ENCODE data around the gene EIF3F.
"Not testable (repeated sequence)": the region's sequence is repeated elsewhere in the genome, so short reads cannot be mapped to it uniquely, and the experiment has no call there.

EIF3F gene, protein sequence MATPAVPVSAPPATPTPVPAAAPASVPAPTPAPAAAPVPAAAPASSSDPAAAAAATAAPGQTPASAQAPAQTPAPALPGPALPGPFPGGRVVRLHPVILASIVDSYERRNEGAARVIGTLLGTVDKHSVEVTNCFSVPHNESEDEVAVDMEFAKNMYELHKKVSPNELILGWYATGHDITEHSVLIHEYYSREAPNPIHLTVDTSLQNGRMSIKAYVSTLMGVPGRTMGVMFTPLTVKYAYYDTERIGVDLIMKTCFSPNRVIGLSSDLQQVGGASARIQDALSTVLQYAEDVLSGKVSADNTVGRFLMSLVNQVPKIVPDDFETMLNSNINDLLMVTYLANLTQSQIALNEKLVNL

DNA sequence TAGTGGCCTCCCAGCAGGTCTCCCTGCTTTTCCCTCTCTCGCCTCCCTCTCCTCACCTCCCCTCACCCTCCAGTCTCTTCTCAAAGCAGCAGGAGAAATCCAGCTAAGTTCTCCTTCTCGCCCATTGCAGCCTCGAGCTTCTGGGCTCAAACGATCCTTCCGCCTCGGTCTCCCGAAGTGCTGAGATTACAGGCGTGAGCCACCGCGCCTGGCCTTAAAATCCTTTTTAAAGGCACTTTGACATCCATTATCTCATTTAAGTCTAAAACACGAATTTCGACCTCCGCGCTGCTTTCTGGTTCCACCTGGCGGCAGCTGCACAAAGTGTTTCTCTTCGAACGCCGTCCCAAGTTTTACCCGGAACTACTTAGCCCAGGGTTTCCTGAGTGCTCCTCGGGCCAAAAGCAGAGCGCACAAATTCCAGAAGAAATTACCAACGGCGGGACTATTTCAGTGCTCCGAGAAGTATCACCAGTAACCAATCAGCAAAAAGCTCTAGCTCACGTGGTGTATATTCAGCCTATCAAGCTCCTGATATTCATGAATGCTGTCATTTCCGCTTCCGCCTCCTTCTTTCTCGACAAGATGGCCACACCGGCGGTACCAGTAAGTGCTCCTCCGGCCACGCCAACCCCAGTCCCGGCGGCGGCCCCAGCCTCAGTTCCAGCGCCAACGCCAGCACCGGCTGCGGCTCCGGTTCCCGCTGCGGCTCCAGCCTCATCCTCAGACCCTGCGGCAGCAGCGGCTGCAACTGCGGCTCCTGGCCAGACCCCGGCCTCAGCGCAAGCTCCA is at the start of gene EIF3F:
TSS of gene EIF3F (plus strand) at position 570 of the 792 bp plus-strand sequence. CDS start at position 586, 16 bp downstream.
- FAIRE-seq: peak; percentile 90

DNA sequence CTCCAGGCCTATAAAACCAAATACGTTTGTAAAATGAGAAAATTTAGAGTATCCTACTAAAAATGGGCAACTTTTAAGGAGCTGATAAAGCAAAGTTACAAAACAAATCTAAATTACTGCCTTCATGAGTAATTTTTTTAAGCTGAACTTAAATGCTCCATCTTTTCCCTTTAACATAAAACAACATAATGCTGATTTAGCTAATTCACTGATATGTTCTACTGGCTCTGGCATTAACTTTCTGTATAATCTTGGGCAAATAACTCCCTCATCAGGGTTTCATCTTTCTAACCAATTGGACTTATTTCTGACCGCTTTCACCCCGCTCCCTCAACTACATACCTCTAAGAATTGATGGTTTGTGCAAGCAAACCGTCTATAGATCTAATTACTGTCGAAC is 46.0 kb upstream of the EIF3F start:
- FAIRE-seq: no peak

DNA sequence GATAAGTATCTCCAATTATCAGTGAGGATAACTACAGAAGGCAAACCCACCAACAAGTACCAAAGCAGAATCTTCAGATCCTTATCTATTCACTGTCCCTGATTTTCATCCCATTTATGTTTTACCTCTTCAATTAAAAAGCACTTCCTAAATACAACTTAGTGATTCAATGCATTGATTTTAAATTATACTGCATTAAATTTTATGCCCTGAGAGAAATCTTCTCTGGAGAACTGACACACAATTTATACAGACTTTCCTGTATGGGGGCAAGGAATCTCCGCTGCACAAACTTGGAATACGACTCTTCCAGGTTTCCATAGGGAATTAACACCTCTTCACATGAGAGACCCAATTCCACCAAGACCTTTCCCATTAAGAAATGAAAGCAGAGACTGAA is 45.5 kb upstream of the EIF3F start, which contains the start of gene OR10A3:
TSS of gene OR10A3 (minus strand) at position 101 of the 400 bp plus-strand sequence. CDS start 2,188 bp downstream, outside the sequence.
- no peak for FAIRE-seq

DNA sequence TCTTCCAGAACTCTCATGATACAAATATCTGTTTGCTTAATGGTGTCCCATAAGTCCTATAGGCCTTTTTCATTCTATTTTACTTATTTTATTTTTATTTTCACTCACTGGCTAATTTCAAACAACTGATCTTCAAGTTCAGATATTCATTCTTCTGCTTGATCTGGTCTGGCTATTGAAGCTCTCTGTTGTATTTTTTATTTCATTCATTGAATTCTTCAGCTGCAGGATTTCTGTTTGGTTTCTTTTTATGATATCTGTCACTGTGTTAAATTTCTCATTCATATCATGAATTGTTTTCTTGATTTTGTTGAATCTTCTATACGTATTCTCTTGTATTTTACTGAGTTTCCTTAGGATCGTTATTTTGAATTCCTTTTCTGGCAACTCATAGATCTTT is 43.0 kb upstream of the EIF3F start:
- no peak for FAIRE-seq

DNA sequence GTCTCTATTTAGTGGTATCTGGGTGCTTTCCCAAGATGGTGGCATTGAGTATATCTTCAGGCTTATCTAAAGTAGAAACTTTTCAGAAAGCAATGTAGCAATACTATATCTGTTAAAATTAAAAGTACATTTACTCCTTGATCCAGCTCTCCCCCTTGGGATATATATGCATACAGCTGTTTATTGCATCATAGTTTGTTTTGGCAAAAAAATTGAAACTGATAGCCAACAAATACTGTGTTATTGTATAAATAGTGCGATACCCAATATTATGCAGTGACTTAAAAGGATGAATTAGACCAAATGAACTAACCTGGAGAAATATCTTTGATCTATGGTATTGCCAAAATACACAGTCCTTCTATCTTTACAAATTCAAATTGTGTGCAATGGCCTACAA is 37.2 kb upstream of the EIF3F start:
- no peak for FAIRE-seq

DNA sequence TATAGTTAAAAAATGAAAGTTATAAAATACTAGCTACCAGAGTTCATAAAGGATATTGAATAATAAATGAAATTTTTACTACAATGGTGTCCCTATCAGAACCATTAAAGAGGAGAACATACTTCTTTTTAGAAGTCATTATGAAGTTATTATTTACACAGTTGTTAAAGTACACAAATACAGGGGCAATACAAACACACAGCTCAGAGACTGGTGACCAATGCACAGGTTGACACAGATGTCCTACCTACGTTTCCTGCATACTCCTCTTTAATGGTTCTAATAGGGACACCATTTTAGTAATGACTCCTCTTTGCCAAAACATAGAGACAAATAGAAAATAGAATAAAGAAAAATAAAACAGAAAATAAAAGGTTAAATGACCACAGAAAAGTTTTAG is 31.9 kb upstream of the EIF3F start:
- no peak for FAIRE-seq

DNA sequence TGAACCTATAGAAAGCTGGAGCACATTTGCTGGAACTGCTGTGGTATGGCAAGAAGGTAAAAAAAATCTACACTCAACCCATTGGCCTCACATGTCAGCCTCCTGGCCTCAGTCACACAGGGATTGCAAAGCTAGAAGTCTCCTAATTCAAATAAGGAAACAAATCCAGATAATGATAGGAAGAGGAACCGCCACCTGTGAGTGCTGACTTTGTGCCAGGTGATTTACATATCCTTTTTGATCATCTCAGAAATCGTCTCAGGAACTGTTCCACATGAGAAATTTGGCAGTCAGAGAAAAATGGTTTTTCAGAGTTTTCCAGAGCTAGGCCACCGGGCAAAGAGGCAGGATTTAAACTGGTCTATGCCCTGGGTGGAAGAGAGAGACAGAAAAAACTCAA is 22.9 kb upstream of the EIF3F start:
- no peak for FAIRE-seq

DNA sequence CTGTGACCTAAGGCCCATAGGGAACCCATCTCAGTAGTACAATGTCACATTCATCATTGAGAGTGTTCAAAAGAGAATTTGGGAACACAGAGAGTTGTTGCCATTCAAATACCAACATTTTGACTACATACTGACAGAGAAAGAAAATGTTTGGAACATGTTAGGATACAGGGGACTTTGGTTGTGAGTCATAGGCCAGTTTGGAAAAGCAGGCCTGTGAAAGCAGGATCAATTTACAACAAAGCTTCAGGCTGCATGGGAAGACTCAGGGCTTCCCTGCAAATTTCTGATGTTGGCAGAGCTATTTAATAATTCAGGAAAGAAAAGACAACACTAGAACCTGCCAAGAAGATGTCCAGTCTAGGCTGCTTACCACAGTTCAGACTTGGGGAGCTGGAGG is 22.3 kb upstream of the EIF3F start:
- FAIRE-seq: no peak

DNA sequence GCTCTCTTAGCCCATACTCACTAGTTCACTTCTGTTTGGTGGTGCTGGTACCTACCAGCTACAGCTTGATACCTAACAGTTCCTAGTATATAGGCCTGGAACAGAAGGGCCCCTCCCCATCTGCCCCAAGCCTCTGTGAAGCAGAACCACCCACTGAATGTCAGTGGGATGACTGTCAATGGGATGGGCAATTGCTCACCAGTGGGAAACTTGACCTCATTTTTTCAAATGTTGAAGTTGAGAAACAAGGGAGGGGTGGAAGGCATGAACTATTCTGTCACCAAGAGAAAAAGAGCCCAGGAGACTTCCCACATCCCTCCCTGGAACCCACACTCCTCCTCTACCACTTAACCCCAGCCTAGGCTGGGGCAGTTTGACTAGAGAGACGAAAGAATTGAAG is 21.8 kb upstream of the EIF3F start, which contains the start of gene NLRP10:
TSS of gene NLRP10 (minus strand) at position 62 of the 400 bp plus-strand sequence. CDS start 1,952 bp downstream, outside the sequence.
- no peak for FAIRE-seq

DNA sequence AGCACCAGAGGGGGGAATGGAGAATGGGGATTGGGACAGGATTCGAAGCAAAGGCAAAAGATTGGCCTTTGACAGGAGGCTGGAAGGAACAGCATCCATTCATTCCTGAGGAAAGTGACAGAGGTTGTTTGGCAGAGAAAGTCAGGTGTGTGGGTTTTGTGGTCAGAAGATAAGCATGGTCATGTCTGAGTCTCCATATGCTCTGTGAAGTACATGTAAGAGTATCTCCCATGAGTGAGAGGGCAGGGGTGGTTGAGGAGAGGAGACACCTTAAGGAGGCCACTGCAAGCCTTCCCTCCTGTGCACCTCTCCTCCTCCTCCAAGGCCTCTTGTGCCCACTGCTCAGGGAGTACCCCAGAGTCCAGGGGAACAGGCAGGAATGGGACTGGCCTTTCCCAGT is 20.0 kb upstream of the EIF3F start:
- no peak for FAIRE-seq

DNA sequence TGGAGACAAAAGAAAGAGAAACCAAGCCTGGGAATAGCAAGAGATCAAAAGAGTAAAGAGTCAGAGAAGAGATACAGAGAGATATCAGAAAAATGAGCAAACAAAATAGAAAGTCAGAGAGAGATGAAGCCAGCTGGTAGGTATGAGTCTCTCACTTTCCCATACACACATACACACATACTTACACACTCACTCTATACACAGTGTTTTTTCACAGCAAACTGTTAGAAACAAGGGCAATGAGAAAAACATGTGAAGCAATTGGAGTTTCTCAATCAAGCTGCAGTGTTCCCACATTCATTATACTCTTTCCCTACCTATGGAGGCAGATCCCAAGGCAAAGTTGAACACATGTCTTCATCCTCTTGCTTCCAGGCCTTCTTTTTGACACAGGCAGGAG is 19.3 kb upstream of the EIF3F start:
- no peak for FAIRE-seq

DNA sequence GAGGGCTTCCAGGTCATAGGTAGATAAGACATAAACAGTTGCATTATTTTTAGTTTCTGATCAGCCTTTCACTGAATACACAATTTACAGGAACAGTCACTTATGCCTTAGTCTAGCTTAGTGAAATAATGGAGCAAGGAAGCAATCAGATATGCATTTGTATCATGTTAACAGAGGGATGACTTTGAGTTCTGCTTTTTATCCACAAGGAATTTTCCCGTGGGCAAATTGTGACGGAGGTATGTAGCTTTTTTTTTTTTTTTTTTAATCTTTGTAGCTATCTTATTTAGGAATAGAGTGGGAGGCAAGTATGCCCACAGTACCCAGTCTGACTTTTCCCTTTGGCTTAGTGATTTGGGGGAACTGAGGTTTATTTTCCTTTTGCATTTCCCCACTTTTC is 18.5 kb upstream of the EIF3F start:
- FAIRE-seq: no peak

DNA sequence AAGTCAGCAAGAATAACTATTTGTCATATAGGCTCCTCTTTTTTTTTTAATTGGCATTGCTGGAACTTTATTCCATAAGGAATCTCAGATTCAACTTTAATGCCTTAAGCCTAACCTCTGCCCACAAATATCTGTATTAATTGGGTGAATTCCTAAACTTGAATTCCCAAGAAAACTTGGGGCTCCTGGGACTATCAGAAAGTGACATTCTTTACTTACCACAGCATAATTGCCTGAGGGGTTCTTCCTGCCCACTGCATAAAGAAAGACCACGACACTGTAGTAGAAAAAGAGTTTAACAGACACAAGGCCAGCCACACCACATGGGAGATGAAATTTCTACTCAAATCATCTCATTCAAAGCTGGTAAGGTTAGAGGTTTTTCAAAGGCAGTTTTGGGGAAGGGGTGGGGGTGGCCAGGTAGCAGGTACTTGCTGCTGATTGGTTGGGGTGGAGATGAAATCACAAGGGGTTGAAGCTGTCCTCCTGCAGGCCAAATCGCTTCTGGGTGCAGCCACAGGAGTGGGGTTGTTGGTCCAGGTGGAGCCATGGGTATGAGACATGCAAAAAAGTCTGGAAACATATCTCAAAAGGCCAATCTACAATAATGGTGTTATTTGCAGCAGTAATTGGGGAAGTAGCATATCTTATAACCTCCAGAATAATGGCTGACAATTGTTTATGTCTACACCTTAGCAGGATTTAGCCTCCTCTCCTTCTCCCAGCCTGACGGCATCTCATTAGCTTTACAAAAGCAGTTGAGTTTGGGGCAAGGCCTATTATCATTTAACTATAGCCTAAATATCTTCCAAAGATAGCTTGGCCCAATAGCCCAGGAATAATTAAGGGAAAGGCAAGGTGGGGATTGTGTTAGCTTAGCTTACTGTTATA is 17.1 kb upstream of the EIF3F start:
- FAIRE-seq: no peak

DNA sequence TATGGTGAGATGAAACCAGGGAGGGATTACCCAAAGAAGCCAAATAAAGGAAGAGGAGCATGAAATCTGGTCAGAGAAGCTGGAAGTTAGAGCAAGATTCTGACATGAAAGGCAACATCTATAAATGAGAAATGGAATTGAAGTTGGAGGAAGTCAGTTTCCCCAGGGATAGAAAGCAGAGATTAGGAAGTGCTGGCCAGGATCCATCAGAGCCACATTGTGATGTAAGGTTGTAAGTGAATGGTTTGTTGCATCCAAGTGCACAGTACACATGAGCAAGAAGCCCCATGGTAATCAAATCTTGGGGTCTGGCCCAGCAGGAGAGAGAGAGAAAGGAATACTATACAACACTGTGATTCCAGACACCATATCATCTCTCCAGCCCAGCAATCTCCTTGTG is 15.3 kb upstream of the EIF3F start:
- no peak for FAIRE-seq

DNA sequence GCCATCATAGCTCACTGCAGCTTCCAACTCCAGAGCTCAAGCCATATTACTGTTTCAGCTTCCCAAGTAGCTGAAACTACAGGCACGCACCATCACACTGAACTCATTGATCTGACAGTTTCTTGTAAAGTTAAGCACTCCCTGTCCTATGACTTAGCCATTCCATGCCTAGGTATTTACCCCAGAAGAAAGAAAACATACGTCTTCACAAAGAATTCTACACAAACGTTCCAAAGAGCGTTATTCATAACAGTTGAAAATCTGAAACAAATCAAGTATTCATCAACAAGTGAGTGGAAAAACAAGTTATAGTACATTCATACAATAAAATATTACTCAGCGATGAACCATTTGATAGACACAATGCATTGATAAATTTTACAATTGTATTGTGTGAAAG is 14.1 kb upstream of the EIF3F start:
- no peak for FAIRE-seq

DNA sequence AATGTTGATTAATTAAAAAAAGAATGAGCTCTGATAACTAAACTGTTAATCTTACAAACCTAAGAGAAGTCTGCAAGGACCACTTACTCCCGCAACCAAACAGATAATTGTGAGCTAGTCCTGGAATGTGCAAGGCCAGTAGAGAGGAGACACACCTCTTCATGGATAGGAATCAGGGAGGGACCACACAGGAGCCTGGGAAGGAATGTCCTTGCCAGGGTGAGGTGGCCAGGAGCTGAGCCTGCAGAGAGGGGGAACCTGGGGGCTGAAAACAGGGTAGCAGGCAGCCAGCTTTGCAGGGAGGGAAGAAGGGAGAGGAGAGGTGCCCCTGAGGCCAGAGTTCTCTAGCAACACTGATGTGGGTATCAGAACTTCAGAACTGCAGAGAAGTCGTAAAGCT is 12.5 kb upstream of the EIF3F start:
- no peak for FAIRE-seq

DNA sequence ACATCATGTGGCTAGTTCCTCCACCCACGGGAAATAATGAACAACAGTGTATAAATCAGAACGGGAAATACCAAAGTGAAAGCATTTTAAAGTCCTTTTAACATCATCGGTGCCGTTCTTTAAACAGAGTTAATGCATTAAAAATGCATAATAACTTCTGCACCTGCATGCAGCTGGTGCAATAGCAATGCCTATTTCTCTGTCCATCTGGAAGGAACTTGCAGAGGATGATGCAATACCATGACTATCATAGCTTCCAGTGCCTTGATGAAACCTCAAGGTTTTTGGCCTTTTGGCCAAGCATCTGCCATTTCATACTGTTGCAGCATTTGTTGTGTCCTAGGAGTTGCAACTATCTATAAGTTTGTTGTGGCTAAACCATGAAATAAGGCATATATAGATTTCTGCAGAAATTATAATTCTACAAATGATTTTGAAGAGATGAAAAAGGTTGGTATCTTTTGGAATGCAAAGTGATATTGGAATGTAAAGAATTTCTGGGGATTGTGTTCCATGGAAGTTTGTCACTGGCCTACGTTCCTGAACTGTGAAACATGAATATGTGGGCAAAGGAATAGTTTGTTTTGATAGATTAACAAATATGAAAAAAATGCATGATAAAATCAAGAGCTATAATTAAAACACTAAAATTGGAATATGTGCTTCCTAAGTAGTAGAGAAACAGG is 9.8 kb upstream of the EIF3F start:
- FAIRE-seq: no peak

DNA sequence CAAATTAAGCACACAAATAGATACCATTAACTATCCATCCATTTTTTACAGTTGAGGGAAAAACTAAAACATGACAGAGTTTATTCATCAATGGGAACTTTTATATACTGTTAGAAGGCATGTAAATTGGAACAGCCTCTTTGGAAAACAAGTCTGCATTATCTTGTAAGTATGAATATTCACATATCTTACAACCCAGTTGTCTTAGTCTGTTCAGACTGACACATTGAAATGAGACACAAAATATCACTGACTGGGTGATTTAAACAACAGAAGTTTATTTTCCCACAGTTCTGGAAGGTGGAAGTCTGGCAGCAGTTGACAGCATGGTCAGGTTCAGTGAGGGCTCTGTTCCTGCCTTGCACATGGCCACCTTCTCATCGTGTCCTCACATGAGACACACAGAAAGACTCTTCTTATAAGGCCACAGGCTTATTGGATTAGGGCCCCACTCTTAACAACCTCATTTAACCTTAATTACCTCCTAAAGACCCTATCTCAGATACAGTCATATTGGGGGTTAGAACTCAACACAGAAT is 5.4 kb upstream of the EIF3F start:
- no peak for FAIRE-seq

DNA sequence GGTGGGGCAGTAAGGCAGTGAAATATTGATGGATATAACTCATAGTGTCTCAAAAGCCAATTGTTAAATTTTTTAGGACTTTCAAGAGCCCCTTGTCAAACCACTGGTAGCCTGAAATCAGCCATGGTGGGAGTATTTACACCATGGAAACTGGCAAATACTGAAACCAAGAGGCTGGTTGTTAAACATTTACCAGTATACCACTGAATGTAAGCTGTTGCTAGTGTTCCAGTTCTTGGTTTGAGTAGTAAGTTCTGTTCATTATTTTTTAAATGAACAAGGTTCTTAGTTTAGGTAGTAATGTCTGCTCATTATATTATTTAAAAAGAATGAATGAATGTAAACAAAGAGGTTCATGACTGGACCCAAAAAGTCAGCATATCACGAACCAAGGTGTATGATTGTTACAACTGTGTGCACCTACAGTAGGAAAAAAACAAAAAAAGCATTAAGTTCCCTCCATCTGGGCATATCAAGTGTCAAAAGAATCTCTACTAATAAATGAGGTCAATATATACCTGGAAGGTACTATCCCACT is 4.5 kb upstream of the EIF3F start:
- no peak for FAIRE-seq

DNA sequence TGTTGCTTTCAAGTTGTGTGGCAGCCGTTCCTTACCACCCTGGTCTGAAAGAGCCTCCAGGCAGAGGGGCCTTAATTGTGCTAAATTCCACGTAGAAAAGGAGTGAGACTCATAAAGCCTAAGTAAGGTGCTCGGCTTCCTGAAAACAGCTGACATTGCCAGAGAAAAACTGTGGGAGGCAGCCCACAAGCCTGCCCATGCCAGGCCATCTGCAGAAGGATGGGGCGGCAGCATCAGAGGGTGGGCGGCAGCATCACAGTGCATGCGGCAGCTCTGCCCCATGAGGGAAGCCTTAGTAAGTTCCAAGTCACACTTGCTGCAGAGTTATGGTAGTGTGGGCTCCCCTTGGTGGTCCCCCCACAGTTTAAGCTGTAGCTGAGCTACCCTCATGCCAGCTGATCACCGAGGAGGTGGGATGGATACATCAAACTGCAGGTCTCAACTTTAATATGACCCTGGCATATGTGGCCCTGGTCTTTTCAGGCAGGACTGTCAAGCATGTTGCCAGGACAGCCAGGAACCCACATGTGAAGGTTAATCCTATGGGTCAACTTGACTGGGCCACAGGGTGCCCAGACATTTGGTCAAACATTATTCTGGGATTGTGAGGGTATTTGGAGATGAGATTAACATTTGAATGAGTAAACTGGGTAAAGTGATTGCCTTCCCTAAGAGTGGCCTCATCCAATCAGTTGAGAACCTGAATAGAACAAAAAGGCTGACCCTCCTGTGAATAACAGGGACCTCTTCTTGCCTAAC is 3.1 kb upstream of the EIF3F start:
- FAIRE-seq: no peak

DNA sequence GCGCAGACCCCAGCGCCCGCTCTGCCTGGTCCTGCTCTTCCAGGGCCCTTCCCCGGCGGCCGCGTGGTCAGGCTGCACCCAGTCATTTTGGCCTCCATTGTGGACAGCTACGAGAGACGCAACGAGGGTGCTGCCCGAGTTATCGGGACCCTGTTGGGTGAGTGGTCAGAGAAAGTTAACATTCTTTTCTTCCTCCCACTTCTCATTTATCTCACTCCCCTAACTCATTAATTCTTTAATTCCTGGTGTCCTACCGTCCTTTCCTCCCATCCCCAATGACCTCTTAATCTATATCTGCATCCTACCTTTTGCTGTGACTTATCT is 385 bp downstream of the EIF3F start:
- FAIRE-seq: not testable (repeated sequence)
